Stimulated activated CD8-positive, alpha-beta memory T cell treated with anti-CD3 and anti-CD28 coated beads, Interleukin-12 subunit alpha, Interleukin-12 subunit beta, amount 100 ng/mL, for 24 hours (primary cell): ENCODE measurements around the gene BHMT2.

ENCODE experiments used
- DNase-seq: peaks from one replicate; pipeline ENCODE4 v3.0.0-alpha.2; 2020; ENCODE audit errors: extremely low read depth

The BHMT2 gene

DNA sequence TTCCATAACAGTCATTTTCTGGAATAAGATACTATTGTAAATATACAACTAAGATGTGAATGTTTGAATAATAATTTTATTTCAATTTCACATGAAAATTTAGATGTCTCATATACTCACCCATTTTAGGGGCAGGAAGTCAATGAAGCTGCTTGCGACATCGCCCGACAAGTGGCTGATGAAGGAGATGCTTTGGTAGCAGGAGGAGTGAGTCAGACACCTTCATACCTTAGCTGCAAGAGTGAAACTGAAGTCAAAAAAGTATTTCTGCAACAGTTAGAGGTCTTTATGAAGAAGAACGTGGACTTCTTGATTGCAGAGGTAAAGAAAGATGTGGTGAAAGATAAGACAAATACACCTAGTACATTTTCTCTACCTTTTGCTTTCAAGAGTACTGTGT is 50.7 kb downstream of the BHMT2 start:
- DNase-seq, result no peak

DNA sequence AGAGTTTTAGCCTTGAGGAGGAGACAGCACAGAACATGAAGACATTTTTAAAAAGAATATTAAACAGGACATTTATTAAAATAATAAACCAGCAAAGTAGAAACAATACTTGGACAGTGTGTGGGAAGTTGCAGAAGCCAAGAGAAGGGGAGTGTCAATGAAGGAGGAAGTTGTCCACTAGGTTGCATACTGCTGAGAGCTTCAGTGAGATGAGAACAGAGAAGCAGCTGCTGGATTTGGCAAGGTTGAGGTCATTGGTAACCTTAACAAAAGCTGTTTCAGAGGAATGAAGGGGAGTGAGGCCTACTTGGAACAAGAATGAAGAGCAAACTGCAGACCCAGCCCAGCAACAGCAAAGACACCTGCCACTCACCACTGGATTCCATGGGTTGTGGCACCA is 53.4 kb downstream of the BHMT2 start:
- DNase-seq, result no peak

DNA sequence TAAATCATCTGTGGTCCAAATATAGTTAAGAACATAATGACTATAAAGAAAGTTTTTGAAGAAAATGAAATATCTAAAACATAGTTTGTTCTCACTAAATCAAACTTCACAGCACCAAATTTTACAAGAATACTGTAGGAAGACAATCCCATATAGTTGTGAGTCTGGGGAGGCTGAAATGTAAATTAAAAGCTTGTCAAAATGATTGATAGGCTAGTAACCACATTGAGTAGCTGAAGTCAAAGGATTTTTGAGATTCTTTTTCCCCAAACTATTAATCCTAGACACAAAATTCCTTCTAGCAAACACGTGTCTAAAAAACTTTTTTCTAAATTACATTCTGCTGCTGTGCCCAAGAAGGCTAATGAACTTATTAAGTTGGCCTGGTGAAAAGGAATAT is 55.0 kb downstream of the BHMT2 start:
- no peak for DNase-seq

DNA sequence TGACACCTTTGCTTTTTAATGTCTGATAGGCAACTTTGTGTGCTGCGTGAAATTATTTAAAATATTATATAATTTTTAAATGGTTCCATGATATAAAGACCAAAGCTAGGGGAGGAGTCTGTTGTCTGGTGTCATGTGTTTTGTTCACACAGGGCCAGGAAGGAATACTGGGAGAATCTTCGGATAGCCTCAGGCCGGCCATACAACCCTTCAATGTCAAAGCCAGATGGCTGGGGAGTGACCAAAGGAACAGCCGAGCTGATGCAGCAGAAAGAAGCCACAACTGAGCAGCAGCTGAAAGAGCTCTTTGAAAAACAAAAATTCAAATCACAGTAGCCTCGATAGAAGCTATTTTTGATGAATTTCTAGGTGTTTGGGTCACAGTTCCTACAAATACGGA is 61.2 kb downstream of the BHMT2 start:
- no peak for DNase-seq

DNA sequence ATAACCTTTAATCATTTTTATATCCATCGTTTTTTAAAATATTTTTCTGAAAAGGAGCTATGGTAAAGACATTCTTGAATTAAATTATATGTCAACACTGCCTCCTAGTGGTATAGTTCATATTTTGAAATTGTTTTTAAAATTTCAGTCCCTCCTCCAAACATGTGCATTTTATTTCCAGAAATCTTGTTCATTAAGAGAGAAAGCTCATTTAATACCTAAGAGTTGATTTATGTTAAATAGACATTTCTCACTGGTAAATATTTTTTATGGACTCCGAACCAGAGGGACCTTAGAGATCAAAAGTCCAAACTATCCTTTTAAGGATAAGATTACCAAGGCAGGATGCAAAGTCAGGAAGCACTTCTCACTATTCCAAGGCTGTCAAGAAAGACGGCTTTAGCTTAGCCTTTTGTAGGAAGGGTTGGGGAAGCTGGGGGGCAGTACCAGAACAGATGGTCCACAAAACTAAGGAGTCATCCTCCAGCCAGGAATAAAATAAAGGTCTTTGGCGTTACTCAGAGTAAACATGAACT is 63.6 kb downstream of the BHMT2 start:
- no peak for DNase-seq

DNA sequence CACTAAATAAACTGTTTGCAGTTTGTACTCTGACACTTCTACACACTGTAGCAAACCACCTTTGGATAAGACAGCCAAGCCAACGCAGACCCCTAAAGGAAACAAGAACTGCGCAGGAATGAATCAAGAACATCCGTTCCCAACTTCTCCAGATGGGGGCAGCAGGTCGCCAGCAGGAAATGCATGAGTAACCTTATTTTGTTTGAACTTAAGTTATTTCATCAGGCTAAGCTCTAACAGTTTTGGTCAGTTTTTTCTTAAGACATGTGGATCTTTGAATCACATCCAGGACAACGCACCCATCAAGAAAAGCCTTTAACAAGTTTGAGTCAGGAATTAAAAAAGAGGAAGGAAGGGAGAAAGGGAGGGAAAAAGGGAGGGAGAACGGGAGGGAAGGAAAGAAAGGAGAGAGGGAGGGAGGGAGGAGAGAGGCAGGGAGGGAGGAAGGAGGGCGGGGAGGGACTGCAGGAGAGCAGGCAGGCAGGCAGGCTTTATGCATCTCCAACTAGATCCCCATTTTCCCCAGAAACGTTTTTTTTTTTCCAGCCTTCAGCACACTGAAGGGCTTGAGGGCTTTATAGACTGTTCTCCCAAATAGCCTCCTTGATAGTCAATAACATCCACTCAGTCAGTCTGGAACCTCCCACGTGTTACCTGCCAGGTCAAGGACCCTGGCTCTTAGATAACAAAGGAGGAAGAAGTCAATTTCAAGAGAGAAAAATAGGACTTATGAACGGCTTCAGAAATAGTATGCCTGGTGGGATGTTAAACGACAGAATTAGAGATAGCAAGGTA is 64.3 kb downstream of the BHMT2 start:
- peak; percentile 39 for DNase-seq

DNA sequence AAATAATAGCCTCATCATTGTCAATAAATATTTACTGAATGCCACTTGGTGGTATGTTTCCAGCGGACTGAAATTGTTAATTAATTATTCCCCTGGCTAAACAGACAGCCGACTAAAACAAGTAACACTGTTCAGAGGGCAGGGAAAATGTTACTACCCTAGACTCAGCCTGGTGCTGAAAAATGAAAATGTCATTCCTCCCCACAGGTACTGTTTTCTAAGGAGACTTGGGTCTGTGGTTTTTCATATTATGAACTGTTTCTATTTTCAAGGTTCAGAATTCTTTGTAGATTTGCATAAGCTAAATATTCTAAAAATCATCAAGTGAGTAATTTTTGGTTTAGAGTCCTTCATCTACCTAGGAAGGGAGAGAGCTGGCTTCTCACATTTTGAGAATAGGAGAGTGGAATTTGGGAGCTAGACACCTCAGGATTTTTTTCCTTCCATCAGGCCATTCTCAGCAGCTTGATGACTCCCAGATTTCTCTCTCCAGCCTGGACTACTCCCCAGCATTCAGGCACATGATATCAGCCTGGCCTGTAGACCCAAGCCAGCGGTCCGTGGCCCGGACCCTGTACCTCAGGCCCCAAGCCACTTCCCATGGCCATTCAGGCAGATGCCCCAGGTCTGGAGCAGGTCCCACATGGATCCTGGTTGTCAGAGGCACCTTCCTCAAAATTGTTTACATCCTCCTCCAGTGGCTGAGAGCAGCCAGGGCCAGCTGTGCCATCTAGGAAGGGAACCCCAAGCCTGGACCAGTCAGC is 66.4 kb downstream of the BHMT2 start:
- no peak for DNase-seq

DNA sequence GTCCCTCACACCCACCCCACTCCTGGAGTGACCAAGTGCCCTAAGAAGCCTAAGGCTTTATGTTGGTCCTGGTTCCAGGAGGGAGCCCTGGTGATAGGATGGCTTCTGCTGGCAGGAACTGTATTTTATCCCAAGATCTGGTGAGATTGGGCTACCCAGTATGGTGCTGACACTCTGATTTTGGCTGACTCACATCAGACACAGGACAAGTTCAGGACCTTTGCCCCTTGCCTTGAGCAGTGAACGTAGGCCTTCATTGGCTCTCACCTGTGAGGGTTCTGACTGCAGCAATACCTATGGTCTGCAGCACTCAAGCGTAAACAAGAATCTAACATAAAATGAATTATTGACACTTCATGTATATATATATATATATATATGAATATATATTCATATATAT is 67.1 kb downstream of the BHMT2 start:
- no peak for DNase-seq
